HEK293 (cell line): Measurements from ENCODE around the gene FMNL1.
A peak's percentile ranks its signal among the peaks of the same experiment; 100 is the strongest.

Source experiments
- BCL11B ChIP-seq: fragments of 450-650 bp; formaldehyde crosslinking; IDR thresholded peaks from 2 replicates; pipeline ENCODE4 v1.5.1; 2016; ENCODE audit warnings: low read depth, missing biosample characterization, missing genetic modification characterization
- FEZF1 ChIP-seq: fragments of 450-650 bp; formaldehyde crosslinking; IDR thresholded peaks from 2 replicates; pipeline ENCODE4 v1.5.1; 2016; ENCODE audit warnings: missing biosample characterization, missing genetic modification characterization
- KLF1 ChIP-seq: fragments of 450-650 bp; formaldehyde crosslinking; IDR thresholded peaks from 2 replicates; pipeline ENCODE4 v1.5.1; 2016; ENCODE audit warnings: missing biosample characterization, missing genetic modification characterization
- MYNN ChIP-seq: fragments of 450-650 bp; formaldehyde crosslinking; IDR thresholded peaks from 2 replicates; pipeline ENCODE4 v1.5.1; 2016; ENCODE audit warnings: missing biosample characterization, missing genetic modification characterization, borderline replicate concordance
- REPIN1 ChIP-seq: fragments of 450-650 bp; formaldehyde crosslinking; IDR thresholded peaks from 2 replicates; pipeline ENCODE4 v1.5.1; 2017; ENCODE audit warnings: missing biosample characterization, missing genetic modification characterization, low read depth
- SCRT1 ChIP-seq: fragments of 450-650 bp; formaldehyde crosslinking; IDR thresholded peaks from 2 replicates; pipeline ENCODE4 v1.5.1; 2016; ENCODE audit warnings: missing biosample characterization, missing genetic modification characterization, borderline replicate concordance
- SCRT2 ChIP-seq: fragments of 450-650 bp; formaldehyde crosslinking; IDR thresholded peaks from 2 replicates; pipeline ENCODE4 v1.5.1; 2016; ENCODE audit warnings: missing biosample characterization, missing genetic modification characterization
- ZEB2 ChIP-seq: fragments of 450-650 bp; formaldehyde crosslinking; IDR thresholded peaks from 2 replicates; pipeline ENCODE4 v1.5.1; 2016; ENCODE audit warnings: missing biosample characterization, missing genetic modification characterization
- ZIC2 ChIP-seq: fragments of 450-650 bp; formaldehyde crosslinking; IDR thresholded peaks from 2 replicates; pipeline ENCODE4 v1.5.1; 2016; ENCODE audit warnings: missing biosample characterization, missing genetic modification characterization
- ZNF133 ChIP-seq: fragments of 450-650 bp; formaldehyde crosslinking; IDR thresholded peaks from 2 replicates; pipeline ENCODE4 v1.5.1; 2016; ENCODE audit warnings: missing biosample characterization, missing genetic modification characterization
- ZNF146 ChIP-seq: fragments of 450-650 bp; formaldehyde crosslinking; IDR thresholded peaks from 2 replicates; pipeline ENCODE4 v1.5.1; 2016; ENCODE audit warnings: missing biosample characterization, missing genetic modification characterization
- ZNF311 ChIP-seq: fragments of 450-650 bp; formaldehyde crosslinking; IDR thresholded peaks from 2 replicates; pipeline ENCODE4 v1.5.1; 2017; ENCODE audit warnings: missing biosample characterization, missing genetic modification characterization, borderline replicate concordance
- ZNF549 ChIP-seq: fragments of 450-650 bp; IDR thresholded peaks from 2 replicates; pipeline ENCODE4 v1.5.1; 2018; ENCODE audit warnings: missing biosample characterization, missing genetic modification characterization, mild to moderate bottlenecking, inconsistent platforms, moderate library complexity
- ZNF560 ChIP-seq: fragments of 450-650 bp; formaldehyde crosslinking; IDR thresholded peaks from 2 replicates; pipeline ENCODE4 v1.5.1; 2017; ENCODE audit warnings: missing biosample characterization, missing genetic modification characterization, borderline replicate concordance
- ZNF571 ChIP-seq: fragments of 450-650 bp; formaldehyde crosslinking; IDR thresholded peaks from 2 replicates; pipeline ENCODE4 v1.5.0; 2017; ENCODE audit warnings: missing biosample characterization, missing genetic modification characterization
- ZNF76 ChIP-seq: fragments of 450-650 bp; formaldehyde crosslinking; IDR thresholded peaks from 2 replicates; pipeline ENCODE4; 2016; ENCODE audit warnings: low read depth, missing biosample characterization, missing genetic modification characterization, borderline replicate concordance
- ZNF792 ChIP-seq: fragments of 450-650 bp; formaldehyde crosslinking; IDR thresholded peaks from 2 replicates; pipeline ENCODE4 v1.5.1; 2016; ENCODE audit warnings: missing biosample characterization, missing genetic modification characterization
- TF ChIP-seq, protein P1 (sequence below): fragments of 450-650 bp; formaldehyde crosslinking; IDR thresholded peaks from 2 replicates; pipeline ENCODE4 v1.5.1; 2016; ENCODE audit warnings: missing biosample characterization, missing genetic modification characterization
- TF ChIP-seq, protein P2 (sequence below): fragments of 450-650 bp; formaldehyde crosslinking; IDR thresholded peaks from 2 replicates; pipeline ENCODE4 v1.5.1; 2016; ENCODE audit warnings: missing biosample characterization, missing genetic modification characterization
- TF ChIP-seq, protein P3 (sequence below): fragments of 450-650 bp; formaldehyde crosslinking; IDR thresholded peaks from 2 replicates; pipeline ENCODE4 v1.5.1; 2016; ENCODE audit warnings: missing biosample characterization, missing genetic modification characterization
- TF ChIP-seq, protein P4 (sequence below): fragments of 450-650 bp; formaldehyde crosslinking; IDR thresholded peaks from 2 replicates; pipeline ENCODE4 v1.5.1; 2016; ENCODE audit warnings: missing biosample characterization, missing genetic modification characterization
- TF ChIP-seq, protein P5 (sequence below): fragments of 450-650 bp; formaldehyde crosslinking; IDR thresholded peaks from 2 replicates; pipeline ENCODE4 v1.5.1; 2017; ENCODE audit warnings: missing biosample characterization, missing genetic modification characterization
- TF ChIP-seq, protein P6 (sequence below): fragments of 450-650 bp; formaldehyde crosslinking; IDR thresholded peaks from 2 replicates; pipeline ENCODE4 v1.5.1; 2016; ENCODE audit warnings: missing biosample characterization, missing genetic modification characterization
- TF ChIP-seq, protein P7 (sequence below): fragments of 450-650 bp; formaldehyde crosslinking; IDR thresholded peaks from 2 replicates; pipeline ENCODE4 v1.5.1; 2016; ENCODE audit warnings: missing biosample characterization, missing genetic modification characterization

FMNL1 gene

DNA sequence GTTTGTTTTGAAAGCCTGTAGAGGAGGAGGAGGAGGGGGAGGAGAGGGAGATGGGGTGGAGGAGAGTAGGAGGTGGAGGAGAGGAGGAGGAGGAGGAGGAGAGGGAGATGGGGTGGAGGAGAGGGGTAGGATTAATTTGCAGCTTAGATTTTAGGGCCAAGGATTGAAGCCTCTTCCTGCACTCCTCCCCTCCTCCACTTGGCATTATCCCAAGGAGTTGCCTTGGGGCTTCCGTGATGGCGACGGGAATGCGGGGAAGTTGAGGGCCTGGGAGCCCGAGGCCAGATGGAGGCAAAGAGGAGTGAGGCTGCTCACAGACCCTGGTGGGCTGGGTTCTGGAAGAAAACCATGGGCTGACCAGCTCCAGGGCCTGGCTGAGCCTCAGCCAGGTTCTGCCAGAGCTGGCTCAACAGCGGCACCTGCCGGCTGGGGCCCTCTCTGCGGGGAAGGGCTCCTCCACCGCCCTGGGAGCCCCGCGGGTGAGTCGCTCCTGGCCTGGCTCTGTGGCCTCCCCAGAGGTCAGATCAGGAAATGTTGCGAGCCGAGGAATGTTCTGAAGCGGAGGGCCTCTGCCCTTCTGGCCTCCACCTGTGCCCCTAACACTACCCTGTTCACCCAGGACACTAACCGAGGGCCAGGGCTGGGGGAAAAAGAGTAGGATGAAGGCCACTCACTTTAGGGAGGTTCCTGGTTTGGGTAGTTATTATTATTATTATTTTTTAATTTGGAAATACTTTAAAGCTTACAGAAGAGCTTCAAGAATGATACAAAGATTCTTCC, 23.9 kb upstream of the FMNL1 start (continued):
- peak; percentile 55; the same call in 1 of the 2 replicates for TF ChIP-seq ZEB2 (tag by site-specific recombination)
- no peak for TF ChIP-seq SCRT1 (tag by site-specific recombination)
- no peak for TF ChIP-seq FEZF1 (tag by site-specific recombination)
- no peak for TF ChIP-seq ZNF792
- TF ChIP-seq, protein P1, sequence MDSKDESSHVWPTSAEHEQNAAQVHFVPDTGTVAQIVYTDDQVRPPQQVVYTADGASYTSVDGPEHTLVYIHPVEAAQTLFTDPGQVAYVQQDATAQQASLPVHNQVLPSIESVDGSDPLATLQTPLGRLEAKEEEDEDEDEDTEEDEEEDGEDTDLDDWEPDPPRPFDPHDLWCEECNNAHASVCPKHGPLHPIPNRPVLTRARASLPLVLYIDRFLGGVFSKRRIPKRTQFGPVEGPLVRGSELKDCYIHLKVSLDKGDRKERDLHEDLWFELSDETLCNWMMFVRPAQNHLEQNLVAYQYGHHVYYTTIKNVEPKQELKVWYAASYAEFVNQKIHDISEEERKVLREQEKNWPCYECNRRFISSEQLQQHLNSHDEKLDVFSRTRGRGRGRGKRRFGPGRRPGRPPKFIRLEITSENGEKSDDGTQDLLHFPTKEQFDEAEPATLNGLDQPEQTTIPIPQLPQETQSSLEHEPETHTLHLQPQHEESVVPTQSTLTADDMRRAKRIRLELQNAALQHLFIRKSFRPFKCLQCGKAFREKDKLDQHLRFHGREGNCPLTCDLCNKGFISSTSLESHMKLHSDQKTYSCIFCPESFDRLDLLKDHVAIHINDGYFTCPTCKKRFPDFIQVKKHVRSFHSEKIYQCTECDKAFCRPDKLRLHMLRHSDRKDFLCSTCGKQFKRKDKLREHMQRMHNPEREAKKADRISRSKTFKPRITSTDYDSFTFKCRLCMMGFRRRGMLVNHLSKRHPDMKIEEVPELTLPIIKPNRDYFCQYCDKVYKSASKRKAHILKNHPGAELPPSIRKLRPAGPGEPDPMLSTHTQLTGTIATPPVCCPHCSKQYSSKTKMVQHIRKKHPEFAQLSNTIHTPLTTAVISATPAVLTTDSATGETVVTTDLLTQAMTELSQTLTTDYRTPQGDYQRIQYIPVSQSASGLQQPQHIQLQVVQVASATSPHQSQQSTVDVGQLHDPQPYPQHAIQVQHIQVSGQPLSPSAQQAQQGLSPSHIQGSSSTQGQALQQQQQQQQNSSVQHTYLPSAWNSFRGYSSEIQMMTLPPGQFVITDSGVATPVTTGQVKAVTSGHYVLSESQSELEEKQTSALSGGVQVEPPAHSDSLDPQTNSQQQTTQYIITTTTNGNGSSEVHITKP (tag by site-specific recombination) = peak; percentile 26; the same call in 1 of the 2 replicates
- peak; percentile 51; the same call in 1 of the 2 replicates for TF ChIP-seq REPIN1 (tag by site-specific recombination)
- TF ChIP-seq ZNF549 (tag by site-specific recombination) = no peak
- TF ChIP-seq ZIC2 (tag by site-specific recombination) = peak; percentile 70
- no peak; the same call in 1 of the 2 replicates for TF ChIP-seq BCL11B
- TF ChIP-seq, protein P2, sequence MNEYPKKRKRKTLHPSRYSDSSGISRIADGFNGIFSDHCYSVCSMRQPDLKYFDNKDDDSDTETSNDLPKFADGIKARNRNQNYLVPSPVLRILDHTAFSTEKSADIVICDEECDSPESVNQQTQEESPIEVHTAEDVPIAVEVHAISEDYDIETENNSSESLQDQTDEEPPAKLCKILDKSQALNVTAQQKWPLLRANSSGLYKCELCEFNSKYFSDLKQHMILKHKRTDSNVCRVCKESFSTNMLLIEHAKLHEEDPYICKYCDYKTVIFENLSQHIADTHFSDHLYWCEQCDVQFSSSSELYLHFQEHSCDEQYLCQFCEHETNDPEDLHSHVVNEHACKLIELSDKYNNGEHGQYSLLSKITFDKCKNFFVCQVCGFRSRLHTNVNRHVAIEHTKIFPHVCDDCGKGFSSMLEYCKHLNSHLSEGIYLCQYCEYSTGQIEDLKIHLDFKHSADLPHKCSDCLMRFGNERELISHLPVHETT = no peak
- TF ChIP-seq ZNF571 (tag by site-specific recombination) = no peak
- TF ChIP-seq, protein P3, sequence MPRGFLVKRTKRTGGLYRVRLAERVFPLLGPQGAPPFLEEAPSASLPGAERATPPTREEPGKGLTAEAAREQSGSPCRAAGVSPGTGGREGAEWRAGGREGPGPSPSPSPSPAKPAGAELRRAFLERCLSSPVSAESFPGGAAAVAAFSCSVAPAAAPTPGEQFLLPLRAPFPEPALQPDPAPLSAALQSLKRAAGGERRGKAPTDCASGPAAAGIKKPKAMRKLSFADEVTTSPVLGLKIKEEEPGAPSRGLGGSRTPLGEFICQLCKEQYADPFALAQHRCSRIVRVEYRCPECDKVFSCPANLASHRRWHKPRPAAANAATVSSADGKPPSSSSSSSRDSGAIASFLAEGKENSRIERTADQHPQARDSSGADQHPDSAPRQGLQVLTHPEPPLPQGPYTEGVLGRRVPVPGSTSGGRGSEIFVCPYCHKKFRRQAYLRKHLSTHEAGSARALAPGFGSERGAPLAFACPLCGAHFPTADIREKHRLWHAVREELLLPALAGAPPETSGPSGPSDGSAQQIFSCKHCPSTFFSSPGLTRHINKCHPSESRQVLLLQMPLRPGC (tag by site-specific recombination) = no peak
- TF ChIP-seq MYNN (tag by site-specific recombination) = no peak
- TF ChIP-seq ZNF146 (tag by site-specific recombination) = no peak
- TF ChIP-seq, protein P4, sequence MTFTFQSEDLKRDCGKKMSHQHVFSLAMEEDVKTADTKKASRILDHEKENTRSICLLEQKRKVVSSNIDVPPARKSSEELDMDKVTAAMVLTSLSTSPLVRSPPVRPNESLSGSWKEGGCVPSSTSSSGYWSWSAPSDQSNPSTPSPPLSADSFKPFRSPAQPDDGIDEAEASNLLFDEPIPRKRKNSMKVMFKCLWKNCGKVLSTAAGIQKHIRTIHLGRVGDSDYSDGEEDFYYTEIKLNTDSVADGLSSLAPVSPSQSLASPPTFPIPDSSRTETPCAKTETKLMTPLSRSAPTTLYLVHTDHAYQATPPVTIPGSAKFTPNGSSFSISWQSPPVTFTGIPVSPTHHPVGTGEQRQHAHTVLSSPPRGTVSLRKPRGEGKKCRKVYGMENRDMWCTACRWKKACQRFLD (tag by site-specific recombination) = no peak
- no peak for TF ChIP-seq ZNF311 (tag by site-specific recombination)
- TF ChIP-seq ZNF133 (tag by site-specific recombination) = no peak
- TF ChIP-seq, protein P5, sequence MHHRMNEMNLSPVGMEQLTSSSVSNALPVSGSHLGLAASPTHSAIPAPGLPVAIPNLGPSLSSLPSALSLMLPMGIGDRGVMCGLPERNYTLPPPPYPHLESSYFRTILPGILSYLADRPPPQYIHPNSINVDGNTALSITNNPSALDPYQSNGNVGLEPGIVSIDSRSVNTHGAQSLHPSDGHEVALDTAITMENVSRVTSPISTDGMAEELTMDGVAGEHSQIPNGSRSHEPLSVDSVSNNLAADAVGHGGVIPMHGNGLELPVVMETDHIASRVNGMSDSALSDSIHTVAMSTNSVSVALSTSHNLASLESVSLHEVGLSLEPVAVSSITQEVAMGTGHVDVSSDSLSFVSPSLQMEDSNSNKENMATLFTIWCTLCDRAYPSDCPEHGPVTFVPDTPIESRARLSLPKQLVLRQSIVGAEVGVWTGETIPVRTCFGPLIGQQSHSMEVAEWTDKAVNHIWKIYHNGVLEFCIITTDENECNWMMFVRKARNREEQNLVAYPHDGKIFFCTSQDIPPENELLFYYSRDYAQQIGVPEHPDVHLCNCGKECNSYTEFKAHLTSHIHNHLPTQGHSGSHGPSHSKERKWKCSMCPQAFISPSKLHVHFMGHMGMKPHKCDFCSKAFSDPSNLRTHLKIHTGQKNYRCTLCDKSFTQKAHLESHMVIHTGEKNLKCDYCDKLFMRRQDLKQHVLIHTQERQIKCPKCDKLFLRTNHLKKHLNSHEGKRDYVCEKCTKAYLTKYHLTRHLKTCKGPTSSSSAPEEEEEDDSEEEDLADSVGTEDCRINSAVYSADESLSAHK (tag by site-specific recombination) = no peak
- no peak for TF ChIP-seq ZNF560 (tag by site-specific recombination)
- TF ChIP-seq, protein P6, sequence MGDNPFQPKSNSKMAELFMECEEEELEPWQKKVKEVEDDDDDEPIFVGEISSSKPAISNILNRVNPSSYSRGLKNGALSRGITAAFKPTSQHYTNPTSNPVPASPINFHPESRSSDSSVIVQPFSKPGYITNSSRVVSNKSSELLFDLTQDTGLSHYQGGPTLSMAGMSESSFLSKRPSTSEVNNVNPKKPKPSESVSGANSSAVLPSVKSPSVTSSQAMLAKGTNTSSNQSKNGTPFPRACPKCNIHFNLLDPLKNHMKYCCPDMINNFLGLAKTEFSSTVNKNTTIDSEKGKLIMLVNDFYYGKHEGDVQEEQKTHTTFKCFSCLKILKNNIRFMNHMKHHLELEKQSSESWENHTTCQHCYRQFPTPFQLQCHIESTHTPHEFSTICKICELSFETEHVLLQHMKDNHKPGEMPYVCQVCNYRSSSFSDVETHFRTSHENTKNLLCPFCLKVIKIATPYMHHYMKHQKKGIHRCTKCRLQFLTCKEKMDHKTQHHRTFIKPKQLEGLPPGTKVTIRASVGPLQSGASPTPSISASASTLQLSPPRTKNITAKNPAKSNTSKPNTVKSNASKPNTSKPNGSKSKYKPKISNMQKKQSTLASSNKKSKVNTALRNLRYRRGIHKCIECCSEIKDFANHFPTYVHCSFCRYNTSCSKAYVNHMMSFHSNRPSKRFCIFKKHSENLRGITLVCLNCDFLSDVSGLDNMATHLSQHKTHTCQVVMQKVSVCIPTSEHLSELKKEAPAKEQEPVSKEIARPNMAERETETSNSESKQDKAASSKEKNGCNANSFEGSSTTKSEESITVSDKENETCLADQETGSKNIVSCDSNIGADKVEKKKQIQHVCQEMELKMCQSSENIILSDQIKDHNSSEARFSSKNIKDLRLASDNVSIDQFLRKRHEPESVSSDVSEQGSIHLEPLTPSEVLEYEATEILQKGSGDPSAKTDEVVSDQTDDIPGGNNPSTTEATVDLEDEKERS = no peak
- TF ChIP-seq ZNF76 (tag by site-specific recombination) = peak; percentile 32
- TF ChIP-seq SCRT2 (tag by site-specific recombination) = no peak
- TF ChIP-seq, protein P7, sequence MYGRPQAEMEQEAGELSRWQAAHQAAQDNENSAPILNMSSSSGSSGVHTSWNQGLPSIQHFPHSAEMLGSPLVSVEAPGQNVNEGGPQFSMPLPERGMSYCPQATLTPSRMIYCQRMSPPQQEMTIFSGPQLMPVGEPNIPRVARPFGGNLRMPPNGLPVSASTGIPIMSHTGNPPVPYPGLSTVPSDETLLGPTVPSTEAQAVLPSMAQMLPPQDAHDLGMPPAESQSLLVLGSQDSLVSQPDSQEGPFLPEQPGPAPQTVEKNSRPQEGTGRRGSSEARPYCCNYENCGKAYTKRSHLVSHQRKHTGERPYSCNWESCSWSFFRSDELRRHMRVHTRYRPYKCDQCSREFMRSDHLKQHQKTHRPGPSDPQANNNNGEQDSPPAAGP (tag by site-specific recombination) = 0 out of 2 replicates have a peak, but pooled peaks have one; percentile 25
- peak; percentile 21; the same call in 1 of the 2 replicates for TF ChIP-seq KLF1 (tag by site-specific recombination)
